ENCODE data around the gene CCR5AS.
"Not testable (repeated sequence)": the region's sequence is repeated elsewhere in the genome, so short reads cannot be mapped to it uniquely, and the experiment has no call there.

The CCR5AS gene

GRCh38 chr3:46427916-46428833 is 21.3 kb upstream of the CCR5AS start:
- no peak for DNase-seq

GRCh38 chr3:46427404-46427803 is 20.5 kb upstream of the CCR5AS start:
- not testable (repeated sequence) for DNase-seq

GRCh38 chr3:46426476-46426875 is 19.6 kb upstream of the CCR5AS start:
- DNase-seq: not testable (repeated sequence)

DNA sequence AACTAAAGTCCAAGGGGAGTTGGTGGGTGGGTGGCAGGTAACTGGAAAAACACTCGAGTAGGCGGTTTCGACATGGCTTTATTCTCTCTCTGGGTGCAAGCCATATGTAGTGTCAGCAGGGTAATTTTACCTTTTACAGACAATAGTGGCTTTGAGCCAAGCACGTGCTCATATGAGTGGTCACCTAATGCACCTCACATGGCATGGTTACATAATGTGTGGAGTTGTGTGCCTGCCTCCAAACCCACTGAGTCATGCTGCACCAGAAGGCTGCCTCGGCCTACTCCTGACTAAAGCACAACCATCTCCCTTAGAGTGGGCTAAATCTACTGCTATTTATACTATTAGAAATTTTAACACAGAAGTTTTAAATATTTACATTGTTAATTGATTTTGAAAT is 16.7 kb upstream of the CCR5AS start:
- DNase-seq: peak in 1 of 3 experiments; percentile 2

- DNase-seq: peak in 1 of 3 experiments; percentile 2
Observed at GRCh38 chr3:46422617-46423016, 15.8 kb upstream of the CCR5AS start.

- DNase-seq: no peak
Observed at GRCh38 chr3:46420931-46421330, 14.1 kb upstream of the CCR5AS start.

DNA sequence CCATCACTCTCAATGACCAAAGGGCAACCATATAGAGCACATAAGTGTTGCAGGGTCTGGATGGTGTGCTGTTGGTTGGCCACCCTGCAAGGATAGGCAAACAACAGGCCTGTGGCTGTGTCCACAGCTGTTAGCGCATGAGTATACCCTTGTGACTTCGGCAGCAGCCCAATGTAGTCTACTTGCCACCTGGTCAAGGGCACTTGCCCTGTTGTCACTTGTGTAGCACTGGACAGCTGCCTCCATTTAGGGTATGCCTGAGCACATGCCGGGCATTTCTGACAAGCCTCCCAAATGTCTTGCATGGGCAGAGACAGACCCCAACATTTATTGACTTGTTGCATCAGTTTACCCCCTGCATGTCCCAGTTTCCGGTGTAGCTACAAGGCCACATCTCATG is 12.9 kb upstream of the CCR5AS start:
- no peak for DNase-seq

DNA sequence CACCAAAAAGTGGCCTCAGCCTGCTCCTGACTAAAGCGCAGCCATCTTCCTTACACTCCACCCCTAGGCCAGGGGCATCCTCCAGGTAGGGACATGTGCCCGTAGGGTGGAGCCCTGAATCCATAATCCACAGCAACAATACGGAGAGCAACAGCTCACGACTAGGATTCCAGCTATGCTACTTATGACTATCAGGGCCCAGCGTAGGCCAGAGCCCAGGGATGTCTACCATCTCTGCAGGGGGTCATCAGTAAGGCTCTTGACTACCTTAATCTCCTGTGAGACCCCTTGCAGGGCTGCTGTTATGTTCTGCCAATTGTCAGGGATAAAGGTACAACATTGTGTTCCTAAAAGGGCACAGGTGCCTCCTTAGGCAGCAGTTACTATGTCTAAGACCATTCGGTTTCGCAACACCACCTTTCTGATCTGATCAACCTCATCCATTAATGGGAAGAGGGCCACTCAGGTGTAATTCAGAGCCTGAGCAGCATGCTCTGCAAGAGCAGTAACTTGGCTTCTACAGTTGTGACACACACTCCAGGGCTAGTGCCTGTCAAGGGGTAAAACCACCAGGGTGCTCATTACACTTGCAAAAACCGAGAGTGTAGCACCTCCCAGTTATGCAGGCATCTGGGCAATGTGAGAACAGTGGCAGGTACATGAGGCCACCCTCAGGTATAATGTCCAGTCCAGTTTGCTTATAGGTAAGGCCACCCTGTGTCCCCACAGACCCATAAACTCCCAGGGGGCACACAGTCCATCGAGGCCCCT is 11.2 kb upstream of the CCR5AS start:
- DNase-seq: no peak

GRCh38 chr3:46416811-46417510 is 10.1 kb upstream of the CCR5AS start:
- no peak for DNase-seq

GRCh38 chr3:46416125-46416810 is 9.4 kb upstream of the CCR5AS start:
- DNase-seq: peak in 2 of 3 experiments; percentile 56 to 82

- no peak for DNase-seq
Observed at GRCh38 chr3:46414739-46415138, 7.9 kb upstream of the CCR5AS start.

- DNase-seq: no peak
Observed at GRCh38 chr3:46413951-46414350, 7.1 kb upstream of the CCR5AS start.

DNA sequence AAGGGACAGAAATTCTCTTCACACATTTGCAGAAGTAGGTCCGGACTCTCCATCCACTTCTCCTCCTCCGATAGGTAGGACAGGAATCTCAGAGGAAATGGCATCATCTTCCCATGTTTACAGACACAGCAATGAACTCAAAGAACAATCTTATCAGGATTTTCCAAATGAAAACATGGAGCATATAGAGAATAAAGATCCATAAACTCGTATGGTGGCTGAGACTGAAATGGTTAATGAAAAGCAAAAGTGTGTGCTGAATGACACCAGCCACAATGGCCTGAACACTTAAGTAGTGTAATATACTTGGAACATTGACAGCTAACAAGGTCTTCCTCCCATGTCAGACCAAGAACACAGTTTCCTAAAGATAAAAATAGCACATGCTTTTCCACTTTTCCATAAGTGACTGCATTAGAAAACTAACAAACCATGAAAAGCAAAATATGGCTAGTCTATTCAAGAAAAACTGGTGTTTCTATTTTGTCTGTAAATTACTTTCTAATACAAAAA is 6.0 kb upstream of the CCR5AS start:
- DNase-seq: no peak

- DNase-seq: no peak
Observed at GRCh38 chr3:46411271-46411670, 4.4 kb upstream of the CCR5AS start.

GRCh38 chr3:46410669-46411068 is 3.8 kb upstream of the CCR5AS start:
- DNase-seq: no peak

- DNase-seq: no peak
Observed at GRCh38 chr3:46409739-46410489, 3.0 kb upstream of the CCR5AS start.

DNA sequence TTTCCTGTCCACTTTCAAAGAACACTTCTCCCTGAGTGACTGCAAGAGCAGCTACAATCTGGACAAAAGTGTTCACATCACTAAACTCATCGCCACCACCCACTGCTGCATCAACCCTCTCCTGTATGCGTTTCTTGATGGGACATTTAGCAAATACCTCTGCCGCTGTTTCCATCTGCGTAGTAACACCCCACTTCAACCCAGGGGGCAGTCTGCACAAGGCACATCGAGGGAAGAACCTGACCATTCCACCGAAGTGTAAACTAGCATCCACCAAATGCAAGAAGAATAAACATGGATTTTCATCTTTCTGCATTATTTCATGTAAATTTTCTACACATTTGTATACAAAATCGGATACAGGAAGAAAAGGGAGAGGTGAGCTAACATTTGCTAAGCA is 2.0 kb upstream of the CCR5AS start:
- no peak for DNase-seq

- DNase-seq: no peak
Observed at GRCh38 chr3:46407970-46408369, 1.1 kb upstream of the CCR5AS start.

DNA sequence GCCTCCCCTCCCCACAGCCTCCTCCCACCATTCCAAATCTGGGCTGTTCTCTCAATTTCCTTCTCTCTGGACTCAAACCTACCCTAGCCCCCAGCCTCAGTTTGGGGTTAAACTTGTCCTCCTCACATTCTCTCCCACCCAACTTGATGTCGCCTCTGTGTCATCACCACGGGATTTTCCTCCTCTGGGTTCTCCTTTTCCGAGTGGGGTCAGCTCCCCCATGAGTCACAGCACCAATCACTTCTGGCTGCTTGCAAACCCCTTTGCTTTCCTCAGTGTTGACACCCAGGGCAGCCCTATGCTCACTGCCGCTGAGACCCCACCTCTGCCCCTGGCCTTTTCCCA is 451 bp downstream of the CCR5AS start:
- no peak for DNase-seq

DNA sequence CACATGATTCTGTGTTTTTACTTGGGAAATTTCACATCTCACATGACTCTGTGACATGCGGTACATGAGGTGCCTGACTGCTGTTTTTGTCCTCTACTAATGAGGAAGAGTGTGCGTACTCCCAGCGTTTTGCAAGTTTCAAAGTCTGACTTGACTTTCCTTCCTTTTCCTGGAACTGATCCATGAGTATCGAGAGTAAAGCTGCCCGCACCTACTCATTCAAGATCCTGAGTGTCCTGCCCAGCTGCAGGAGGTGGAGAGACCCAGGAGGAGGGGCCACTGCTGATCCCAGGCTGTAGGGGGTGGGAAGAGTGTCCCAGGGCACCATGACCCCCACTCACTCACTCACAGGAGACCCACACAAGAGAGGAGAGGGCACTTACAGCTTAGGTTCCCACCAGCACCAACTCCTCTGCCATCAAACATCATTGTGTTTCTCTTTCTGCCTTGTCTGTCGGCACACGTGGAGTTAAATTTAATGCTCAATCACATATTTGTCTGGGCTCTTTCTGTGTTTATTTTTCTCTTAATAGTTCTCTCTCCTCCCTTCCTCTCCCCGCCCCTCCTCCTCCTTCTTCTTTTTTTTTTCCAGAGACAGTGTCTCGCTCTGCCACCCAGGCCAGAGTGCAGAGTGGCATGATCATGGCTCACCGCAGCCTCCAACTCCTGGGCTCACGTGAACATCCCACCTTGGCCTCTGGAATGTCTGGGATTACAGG is 1.4 kb downstream of the CCR5AS start:
- peak in 2 of 3 experiments; percentile 11 to 48 for DNase-seq

DNA sequence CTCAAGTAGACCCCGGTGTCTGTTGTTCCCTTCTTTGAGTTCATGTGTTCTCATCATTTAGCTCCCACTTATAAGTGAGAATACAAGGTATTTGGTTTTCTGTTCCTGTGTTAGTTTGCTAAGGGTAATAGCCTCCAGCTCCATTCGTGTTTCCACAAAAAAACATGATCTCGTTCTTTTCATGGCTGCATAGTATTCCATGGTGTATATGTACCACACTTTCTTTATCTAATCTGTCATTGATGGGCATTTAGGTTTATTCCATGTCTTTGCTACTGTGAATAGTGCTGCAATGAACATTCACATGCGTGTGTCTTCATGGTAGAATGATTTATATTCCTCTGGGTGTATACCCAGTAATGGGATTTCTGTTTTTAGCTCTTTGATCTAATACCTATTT is 4.0 kb downstream of the CCR5AS start:
- not testable (repeated sequence) for DNase-seq

Data from NCI-H1417 (cell line).